ENCODE measurements around the gene RNF212.

The RNF212 gene

DNA sequence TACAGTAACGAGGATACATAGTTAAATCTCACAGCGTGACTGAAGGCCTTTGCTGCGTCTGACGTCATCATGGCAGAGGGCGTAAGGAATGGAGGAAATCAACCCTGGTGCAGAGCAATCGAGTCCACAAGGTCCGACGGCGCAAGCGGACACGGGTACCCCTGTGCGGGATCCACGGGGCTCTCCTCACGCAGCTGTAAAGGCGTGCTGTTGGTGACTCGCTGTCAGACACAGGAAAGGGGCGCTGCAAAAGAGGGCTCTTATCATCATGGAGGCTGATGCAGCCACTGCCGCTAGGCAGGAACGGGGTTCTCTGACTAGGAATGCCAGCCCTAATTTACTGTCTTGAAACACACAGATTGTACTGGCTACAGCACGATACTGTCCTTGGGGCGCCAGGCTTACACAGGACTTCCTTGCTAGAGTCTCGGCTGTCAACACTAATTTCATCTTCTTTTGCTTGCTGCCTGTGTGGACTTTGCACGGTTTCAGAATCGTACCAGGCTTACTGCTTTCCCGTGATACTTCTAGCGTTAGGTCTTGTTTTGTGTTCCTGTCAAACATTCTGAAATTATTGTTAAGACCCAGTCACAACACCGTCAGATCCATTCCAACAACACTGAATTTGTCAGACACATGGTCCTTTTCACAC is 13.6 kb downstream of the RNF212 start:
- H2AFZ ChIP-seq (ENCODE audit: low read length, unreplicated experiment) = no peak overlapping the region
- no peak overlapping the region for H3K27ac ChIP-seq (ENCODE audit: low read depth, low read length)
- H3K4me1 ChIP-seq (ENCODE audit: control insufficient read depth, insufficient read depth, low read length, unreplicated experiment) = no peaks in the 10 kb centered on the region
- H3K4me3 ChIP-seq (ENCODE audit: low read depth, low read length) = no peak overlapping the region
- no peaks in the 10 kb centered on the region for H3K27me3 ChIP-seq (ENCODE audit: insufficient read depth, low read length)
- 0 out of 2 replicates have a peak, but pooled peaks cover 5% of the 10 kb centered on the region for H3K36me3 ChIP-seq (ENCODE audit: insufficient read depth, low read length)
- no peaks in the 10 kb centered on the region for H3K79me2 ChIP-seq (ENCODE audit: control insufficient read depth, insufficient read depth, low read length, unreplicated experiment)

DNA sequence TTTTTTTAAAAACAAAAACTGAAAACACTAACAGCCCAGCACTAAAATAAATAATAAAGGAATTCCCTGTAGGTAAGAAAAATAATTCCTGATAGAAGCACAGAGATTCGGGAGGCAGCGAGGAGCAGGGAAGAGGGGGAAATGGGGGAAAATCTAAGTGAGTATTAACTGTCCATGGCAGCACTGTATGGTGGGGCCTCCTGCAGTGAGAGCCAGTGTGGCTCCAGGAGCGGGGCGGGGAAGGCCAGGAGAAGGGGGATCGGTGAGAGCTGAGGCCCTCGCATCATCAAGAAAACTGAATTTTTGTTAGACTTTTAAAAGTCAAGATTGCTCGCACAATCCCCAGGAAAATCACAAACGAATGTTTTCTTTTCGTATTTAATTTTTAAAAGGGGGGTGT is 14.1 kb downstream of the RNF212 start:
- no peaks in the 10 kb centered on the region for H3K27me3 ChIP-seq (ENCODE audit: insufficient read depth, low read length)
- H3K27ac ChIP-seq (ENCODE audit: low read depth, low read length) = no peak overlapping the region
- 0 out of 2 replicates have a peak, but pooled peaks cover 5% of the 10 kb centered on the region for H3K36me3 ChIP-seq (ENCODE audit: insufficient read depth, low read length)
- no peak overlapping the region for H2AFZ ChIP-seq (ENCODE audit: low read length, unreplicated experiment)
- H3K79me2 ChIP-seq (ENCODE audit: control insufficient read depth, insufficient read depth, low read length, unreplicated experiment) = no peaks in the 10 kb centered on the region
- H3K4me3 ChIP-seq (ENCODE audit: low read depth, low read length) = no peak overlapping the region
- H3K4me1 ChIP-seq (ENCODE audit: control insufficient read depth, insufficient read depth, low read length, unreplicated experiment) = no peaks in the 10 kb centered on the region

DNA sequence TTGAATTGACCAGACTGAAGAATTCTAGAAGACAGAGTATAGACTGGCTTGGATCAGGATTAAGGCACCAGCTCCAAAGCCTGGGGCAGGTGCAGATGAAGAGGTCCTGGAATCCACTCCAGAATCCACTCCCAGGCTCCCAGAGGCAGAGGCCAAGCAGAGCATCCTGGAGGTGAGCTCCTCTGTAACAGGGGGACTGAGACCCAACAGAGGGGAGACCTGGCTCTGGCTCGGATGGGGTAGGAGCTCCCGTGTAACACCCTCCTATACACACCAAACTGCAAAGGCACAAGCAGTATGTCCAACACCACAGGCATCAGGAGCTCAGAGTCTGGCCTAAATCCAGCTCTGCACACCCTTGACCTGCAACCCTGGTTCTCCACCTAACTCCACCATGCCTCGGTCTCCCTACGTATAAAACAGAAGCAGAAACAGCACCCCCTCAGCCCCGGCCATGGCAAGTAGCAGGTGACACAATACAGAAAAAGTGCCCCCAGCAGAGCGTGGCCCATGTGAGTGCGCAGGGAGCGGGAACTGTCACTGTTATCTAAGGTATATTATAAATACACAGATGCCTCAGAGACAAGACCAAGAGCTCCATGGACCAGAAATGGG is 14.9 kb downstream of the RNF212 start:
- Histone ChIP-seq H3K36me3 (ENCODE audit: insufficient read depth, low read length) (0 out of 2 replicates have a peak, but pooled peaks cover 5% of the 10 kb centered on the region), H3K27ac (ENCODE audit: low read depth, low read length) (no peak overlapping the region), H3K79me2 (ENCODE audit: control insufficient read depth, insufficient read depth, low read length, unreplicated experiment) (no peaks in the 10 kb centered on the region), H2AFZ (ENCODE audit: low read length, unreplicated experiment) (no peak overlapping the region), H3K27me3 (ENCODE audit: insufficient read depth, low read length) (no peaks in the 10 kb centered on the region), H3K4me3 (ENCODE audit: low read depth, low read length) (no peak overlapping the region), H3K4me1 (ENCODE audit: control insufficient read depth, insufficient read depth, low read length, unreplicated experiment) (no peaks in the 10 kb centered on the region)

DNA sequence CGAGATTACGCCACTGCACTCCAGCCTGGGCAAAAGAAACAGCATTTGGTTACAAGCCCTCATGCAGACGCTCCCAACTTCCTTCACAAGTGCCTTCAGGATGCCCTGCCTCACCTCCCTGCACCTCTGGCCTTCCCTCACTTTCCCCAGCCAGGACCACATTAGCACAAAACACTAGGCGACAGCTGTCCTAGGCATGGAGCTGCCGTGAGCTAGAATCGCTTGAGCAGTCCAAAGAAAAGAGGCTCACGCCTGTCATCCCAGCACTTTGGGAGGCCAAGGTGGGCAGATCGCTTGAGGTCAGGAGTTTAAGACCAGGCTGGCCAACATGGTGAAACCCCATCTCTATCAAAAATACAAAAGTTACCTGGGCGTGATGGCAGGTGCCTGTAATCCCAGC is 15.8 kb downstream of the RNF212 start:
- H3K4me1 ChIP-seq (ENCODE audit: control insufficient read depth, insufficient read depth, low read length, unreplicated experiment) = no peaks in the 10 kb centered on the region
- 0 out of 2 replicates have a peak, but pooled peaks cover 5% of the 10 kb centered on the region for H3K36me3 ChIP-seq (ENCODE audit: insufficient read depth, low read length)
- H3K79me2 ChIP-seq (ENCODE audit: control insufficient read depth, insufficient read depth, low read length, unreplicated experiment) = no peaks in the 10 kb centered on the region
- no peak overlapping the region for H3K4me3 ChIP-seq (ENCODE audit: low read depth, low read length)
- no peak overlapping the region for H3K27ac ChIP-seq (ENCODE audit: low read depth, low read length)
- H3K27me3 ChIP-seq (ENCODE audit: insufficient read depth, low read length) = no peaks in the 10 kb centered on the region
- no peak overlapping the region for H2AFZ ChIP-seq (ENCODE audit: low read length, unreplicated experiment)

DNA sequence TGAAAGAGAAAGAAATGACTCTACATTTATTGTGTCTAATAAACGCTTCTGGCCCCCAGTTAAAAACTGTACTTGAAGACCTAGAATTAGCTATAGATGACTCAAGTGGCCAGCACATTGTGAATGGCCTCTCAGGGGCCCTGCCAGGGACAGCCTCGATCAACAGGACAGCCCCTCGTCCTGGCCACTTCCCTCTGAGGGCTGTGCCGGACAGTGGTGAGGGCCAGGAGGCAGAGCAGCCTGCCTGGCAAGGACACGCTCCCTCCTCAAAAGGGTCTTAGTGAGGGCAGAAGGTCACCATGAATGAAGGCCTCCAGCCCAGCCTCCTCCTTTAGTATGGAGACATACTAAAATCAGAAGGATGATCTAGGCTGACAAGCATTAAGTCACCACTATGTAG is 16.5 kb downstream of the RNF212 start:
- H3K36me3 ChIP-seq (ENCODE audit: insufficient read depth, low read length) = 0 out of 2 replicates have a peak, but pooled peaks cover 8% of the 10 kb centered on the region

DNA sequence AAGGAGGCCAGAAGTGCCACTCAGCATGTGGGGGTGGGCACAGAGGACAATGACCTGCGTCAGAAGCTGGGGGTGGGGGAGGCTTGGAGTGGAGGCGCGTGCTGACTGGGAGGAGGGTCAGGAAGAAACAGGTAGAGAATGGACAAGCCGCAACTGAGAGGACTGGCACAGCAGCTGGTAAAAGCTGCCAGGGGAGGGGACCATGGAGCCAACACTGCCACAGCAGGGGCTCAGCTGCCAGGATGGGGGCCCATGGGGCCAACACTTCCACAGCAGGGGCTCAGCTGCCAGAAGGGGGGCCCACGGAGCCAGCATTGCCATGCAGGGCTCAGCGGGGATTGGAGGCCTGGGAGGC is 19.1 kb downstream of the RNF212 start:
- no peaks in the 10 kb centered on the region for H3K4me1 ChIP-seq (ENCODE audit: control insufficient read depth, insufficient read depth, low read length, unreplicated experiment)
- H2AFZ ChIP-seq (ENCODE audit: low read length, unreplicated experiment) = no peak overlapping the region
- no peak overlapping the region for H3K4me3 ChIP-seq (ENCODE audit: low read depth, low read length)
- H3K27ac ChIP-seq (ENCODE audit: low read depth, low read length) = no peak overlapping the region
- no peaks in the 10 kb centered on the region for H3K79me2 ChIP-seq (ENCODE audit: control insufficient read depth, insufficient read depth, low read length, unreplicated experiment)
- H3K27me3 ChIP-seq (ENCODE audit: insufficient read depth, low read length) = no peaks in the 10 kb centered on the region
- H3K36me3 ChIP-seq (ENCODE audit: insufficient read depth, low read length) = peaks cover 21% of the 10 kb centered on the region; the same call in 1 of the 2 replicates

More for the DNA sequence above, 16.5 kb downstream of the RNF212 start:
- Histone ChIP-seq H2AFZ (ENCODE audit: low read length, unreplicated experiment) (no peak overlapping the region), H3K4me1 (ENCODE audit: control insufficient read depth, insufficient read depth, low read length, unreplicated experiment) (no peaks in the 10 kb centered on the region), H3K27ac (ENCODE audit: low read depth, low read length) (no peak overlapping the region), H3K79me2 (ENCODE audit: control insufficient read depth, insufficient read depth, low read length, unreplicated experiment) (no peaks in the 10 kb centered on the region), H3K27me3 (ENCODE audit: insufficient read depth, low read length) (no peaks in the 10 kb centered on the region), H3K4me3 (ENCODE audit: low read depth, low read length) (no peak overlapping the region)

DNA sequence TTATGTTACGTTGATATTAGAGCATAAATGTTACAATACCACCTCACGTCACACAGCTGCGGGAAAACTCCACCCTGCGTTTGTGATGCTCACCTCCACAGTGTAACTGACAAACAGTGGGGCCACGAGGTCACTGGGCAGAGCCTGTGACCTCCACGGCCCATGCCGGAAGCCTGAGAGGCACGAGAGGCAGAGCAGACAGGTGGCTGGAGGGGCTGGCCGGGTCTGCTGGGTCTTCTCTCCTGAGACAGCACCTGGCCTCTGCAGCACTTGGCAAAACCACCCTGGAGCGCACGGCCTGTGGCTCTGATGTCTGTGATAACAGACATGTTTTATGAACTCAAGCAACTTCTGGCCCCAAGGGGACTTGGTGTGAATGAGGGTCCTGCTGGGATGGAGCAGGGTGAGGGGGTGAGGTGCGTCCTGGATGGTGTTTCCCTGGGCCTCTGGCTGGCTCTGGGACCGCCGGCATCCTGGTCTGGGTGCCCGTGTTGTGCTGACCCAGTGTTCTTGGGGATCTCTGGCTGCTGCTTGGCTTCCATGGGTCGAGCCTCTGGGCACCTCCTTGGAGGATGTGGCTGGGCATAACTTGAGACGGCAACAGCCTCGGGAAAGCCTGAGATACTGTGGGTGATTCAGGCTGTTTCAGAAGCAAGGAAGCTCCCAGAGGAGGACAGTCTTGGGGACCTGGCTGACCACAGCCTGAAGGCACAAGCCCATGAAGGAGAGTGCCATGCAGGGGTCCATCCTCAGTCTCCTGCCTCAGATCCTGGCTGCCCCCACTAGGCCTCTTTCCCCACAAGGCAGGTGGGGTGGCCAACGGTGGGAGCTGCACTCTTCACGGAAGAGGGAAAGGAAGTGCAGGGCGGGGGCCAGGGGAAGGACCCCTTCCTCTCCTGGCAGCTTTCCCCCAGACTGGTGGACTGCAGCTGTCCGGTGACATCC is 19.7 kb downstream of the RNF212 start:
- Histone ChIP-seq H3K79me2 (ENCODE audit: control insufficient read depth, insufficient read depth, low read length, unreplicated experiment) (no peaks in the 10 kb centered on the region), H3K4me3 (ENCODE audit: low read depth, low read length) (no peak overlapping the region), H3K36me3 (ENCODE audit: insufficient read depth, low read length) (peaks cover 17% of the 10 kb centered on the region; the same call in 1 of the 2 replicates), H2AFZ (ENCODE audit: low read length, unreplicated experiment) (no peak overlapping the region), H3K27ac (ENCODE audit: low read depth, low read length) (no peak overlapping the region), H3K4me1 (ENCODE audit: control insufficient read depth, insufficient read depth, low read length, unreplicated experiment) (no peaks in the 10 kb centered on the region), H3K27me3 (ENCODE audit: insufficient read depth, low read length) (no peaks in the 10 kb centered on the region)

DNA sequence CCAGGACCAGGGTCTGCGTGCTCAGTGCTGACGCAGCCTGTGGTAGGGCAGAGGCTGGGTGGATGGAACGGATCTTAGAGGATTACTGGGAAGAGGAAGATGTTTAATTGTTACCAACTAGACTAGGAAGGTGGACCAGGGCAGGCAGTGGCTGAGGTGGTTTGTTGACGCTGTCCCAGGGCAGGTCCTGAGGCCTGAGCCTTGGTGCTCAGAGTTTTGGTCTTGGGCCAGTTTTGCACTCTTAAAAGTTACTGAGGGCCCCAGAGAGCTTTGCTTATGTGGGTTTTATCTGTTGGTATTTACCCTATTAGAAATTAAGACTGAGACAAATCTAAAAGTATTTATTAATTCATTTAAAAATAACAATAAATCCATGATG is 20.4 kb downstream of the RNF212 start:
- Histone ChIP-seq H3K27me3 (ENCODE audit: insufficient read depth, low read length) (no peaks in the 10 kb centered on the region), H3K27ac (ENCODE audit: low read depth, low read length) (no peak overlapping the region), H3K36me3 (ENCODE audit: insufficient read depth, low read length) (peaks cover 17% of the 10 kb centered on the region; the same call in 1 of the 2 replicates), H3K4me3 (ENCODE audit: low read depth, low read length) (no peak overlapping the region), H3K79me2 (ENCODE audit: control insufficient read depth, insufficient read depth, low read length, unreplicated experiment) (no peaks in the 10 kb centered on the region), H3K4me1 (ENCODE audit: control insufficient read depth, insufficient read depth, low read length, unreplicated experiment) (no peaks in the 10 kb centered on the region), H2AFZ (ENCODE audit: low read length, unreplicated experiment) (no peak overlapping the region)

DNA sequence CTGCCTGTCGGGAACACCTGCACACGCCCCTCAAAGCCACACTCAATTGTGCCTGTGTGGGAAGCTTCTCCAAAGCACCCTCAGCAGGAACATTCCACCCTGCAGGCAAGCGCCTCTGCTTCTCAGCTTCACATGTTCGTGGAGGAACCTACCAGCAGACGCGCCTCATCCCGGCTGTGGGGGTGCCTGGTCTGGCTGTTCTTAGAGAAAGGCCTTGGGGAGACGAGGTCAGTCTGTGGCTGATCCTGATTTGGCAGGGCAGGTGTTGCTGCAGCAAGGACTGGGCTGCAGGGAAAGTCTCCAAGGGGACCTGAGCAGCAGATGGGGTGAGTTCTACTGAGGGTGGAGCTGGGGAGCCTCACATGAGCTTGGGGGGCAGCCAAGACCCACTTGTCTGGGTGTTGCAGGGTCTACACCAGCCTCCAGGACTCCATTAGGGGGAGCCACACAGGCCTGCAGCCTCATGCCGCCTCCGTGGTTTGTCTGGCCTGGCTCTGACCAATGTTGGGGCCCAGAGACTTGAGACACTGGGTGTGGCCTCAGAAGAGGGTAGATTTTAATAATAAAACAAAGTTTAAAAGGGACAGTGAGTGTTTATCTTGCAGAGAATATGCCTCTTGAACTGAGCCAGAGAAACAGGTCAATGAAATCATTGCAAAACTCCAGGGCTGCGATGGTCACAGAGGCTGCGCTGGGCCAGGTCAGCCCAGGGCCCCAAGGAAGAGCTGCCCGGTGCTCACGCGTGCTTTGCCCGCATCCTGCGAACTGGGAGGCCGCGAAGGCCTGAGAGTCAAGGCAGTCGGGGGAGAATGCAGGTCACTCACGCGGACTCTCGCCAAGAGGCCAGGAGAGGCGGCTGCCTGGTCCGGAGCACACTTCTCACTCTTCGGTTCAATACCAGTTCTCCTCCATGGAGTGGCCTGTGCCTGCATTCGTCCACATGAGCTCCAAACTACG is 21.1 kb downstream of the RNF212 start:
- H3K27ac ChIP-seq (ENCODE audit: low read depth, low read length) = no peak overlapping the region
- peaks cover 17% of the 10 kb centered on the region; the same call in 1 of the 2 replicates for H3K36me3 ChIP-seq (ENCODE audit: insufficient read depth, low read length)
- H3K79me2 ChIP-seq (ENCODE audit: control insufficient read depth, insufficient read depth, low read length, unreplicated experiment) = no peaks in the 10 kb centered on the region
- H3K4me3 ChIP-seq (ENCODE audit: low read depth, low read length) = no peak overlapping the region
- H3K4me1 ChIP-seq (ENCODE audit: control insufficient read depth, insufficient read depth, low read length, unreplicated experiment) = no peaks in the 10 kb centered on the region
- H2AFZ ChIP-seq (ENCODE audit: low read length, unreplicated experiment) = no peak overlapping the region
- no peaks in the 10 kb centered on the region for H3K27me3 ChIP-seq (ENCODE audit: insufficient read depth, low read length)

DNA sequence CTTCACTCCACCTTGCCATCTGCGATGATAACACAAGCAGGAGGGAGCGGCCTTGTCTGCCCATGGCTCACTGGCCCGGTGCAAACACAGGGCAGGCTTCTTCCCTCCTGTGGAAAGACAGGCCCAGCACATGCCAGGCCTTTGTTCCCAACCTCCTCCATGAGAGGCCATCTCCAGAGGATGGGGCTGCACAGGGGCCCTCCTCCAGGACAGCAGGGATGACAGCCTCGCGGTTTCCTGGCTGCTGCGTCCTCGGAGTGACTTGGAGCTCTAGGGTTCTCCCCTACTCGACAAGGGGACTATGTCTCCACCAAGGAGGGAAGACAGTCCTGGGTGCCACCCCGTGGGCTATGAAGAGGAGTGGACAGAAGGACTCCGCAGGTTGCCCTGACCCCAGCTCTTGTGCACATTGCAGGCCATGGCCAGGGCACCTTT is 21.8 kb downstream of the RNF212 start:
- Histone ChIP-seq H3K27me3 (ENCODE audit: insufficient read depth, low read length) (no peaks in the 10 kb centered on the region), H3K79me2 (ENCODE audit: control insufficient read depth, insufficient read depth, low read length, unreplicated experiment) (no peaks in the 10 kb centered on the region), H3K36me3 (ENCODE audit: insufficient read depth, low read length) (peaks cover 17% of the 10 kb centered on the region; the same call in 1 of the 2 replicates), H2AFZ (ENCODE audit: low read length, unreplicated experiment) (no peak overlapping the region), H3K4me3 (ENCODE audit: low read depth, low read length) (no peak overlapping the region), H3K27ac (ENCODE audit: low read depth, low read length) (no peak overlapping the region), H3K4me1 (ENCODE audit: control insufficient read depth, insufficient read depth, low read length, unreplicated experiment) (no peaks in the 10 kb centered on the region)
